T-cell (primary cell): ENCODE data around the gene HRH4. TPM values are rescaled to one million over a fixed set of nuclear protein-coding genes. Genes with fewer than 3 reads are reported as not detected.

ENCODE experiments used
- ATAC-seq, 4 experiments: fragments of 200-7000 bp in 3 of 4; fragments of 150-1000 bp in 1 of 4; cut with Tn5 transposase; replicated peaks in 1 of 4; 1 replicate in 3 of 4; 2 replicates in 1 of 4; pipeline ENCODE4 v1.10.0; 2021; ENCODE audit warnings: moderate library complexity in 3 of 4, mild to moderate bottlenecking in 2 of 4, moderate number of reproducible peaks in 1 of 4
- CTCF ChIA-PET, 2 donors: fragments of 300-600 bp; sonication (Branson Sonifier 250); formaldehyde crosslinking; loops; one replicate each; lab custom pipeline; 2022; ENCODE audit warnings: antibody characterized with exemption in 2 of 2; lab: Charles Lee
- POLR2A ChIA-PET, 2 donors: fragments of 300-600 bp; sonication (Branson Sonifier 250); formaldehyde crosslinking; loops; one replicate each; lab custom pipeline; 2022; ENCODE audit warnings: antibody characterized with exemption in 2 of 2; lab: Charles Lee
- DNase-seq, 35 experiments: peaks; one replicate each; pipeline versions ENCODE4 v3.0.0 to v3.0.0-alpha.2; 2013 to 2023
- H3K27ac ChIP-seq: one replicate; pipeline ENCODE4 v1.5.1; 2013; ENCODE audit warnings: low read length
- H3K27me3 ChIP-seq, 2 experiments: replicated peaks in 1 of 2; 1 replicate in 1 of 2; 2 replicates in 1 of 2; pipeline versions ENCODE4 v1.6.1 to v1.7.0; 2013; ENCODE audit warnings: low read length in 1 of 2, mixed read lengths in 1 of 2; ENCODE audit not compliant: control insufficient read depth in 2 of 2, insufficient read depth in 2 of 2; ENCODE audit errors: extremely low read depth in 1 of 2
- H3K36me3 ChIP-seq, 2 donors: 1 replicate in 1 of 2; 2 replicates in 1 of 2; pipeline versions ENCODE4 v1.6.1 to v1.7.0; 2013; ENCODE audit warnings: low read length in 1 of 2; ENCODE audit not compliant: control insufficient read depth in 2 of 2, insufficient read depth in 1 of 2; ENCODE audit errors: extremely low read depth in 1 of 2
- H3K4me1 ChIP-seq, 2 experiments: 1 replicate in 1 of 2; 2 replicates in 1 of 2; pipeline versions ENCODE4 v1.6.1 to v1.7.0; 2013; ENCODE audit warnings: low read length in 2 of 2, mixed read lengths in 1 of 2; ENCODE audit not compliant: insufficient read depth in 2 of 2, control insufficient read depth in 1 of 2; ENCODE audit errors: extremely low read depth in 1 of 2
- H3K4me3 ChIP-seq, 2 donors: 1 replicate in 1 of 2; 2 replicates in 1 of 2; pipeline versions ENCODE4 v1.5.1 to v1.7.0; 2013; ENCODE audit warnings: mild to moderate bottlenecking in 2 of 2, low read length in 1 of 2, moderate library complexity in 1 of 2; ENCODE audit not compliant: control insufficient read depth in 1 of 2; ENCODE audit errors: extremely low read depth in 1 of 2
- H3K9me3 ChIP-seq: 2 replicates; pipeline ENCODE4 v1.7.0; 2013
- H3K27ac Mint-ChIP-seq, 2 donors: one replicate each; pipeline ENCODE4 v1.8.0; 2020 to 2021; ENCODE audit warnings: mild to moderate bottlenecking in 2 of 2, mixed read lengths in 2 of 2
- H3K27me3 Mint-ChIP-seq, 2 donors: one replicate each; pipeline ENCODE4 v1.8.0; 2021 to 2022; ENCODE audit warnings: mixed read lengths in 2 of 2
- H3K36me3 Mint-ChIP-seq: one replicate; pipeline ENCODE4 v1.8.0; 2021; ENCODE audit warnings: mixed read lengths
- H3K4me1 Mint-ChIP-seq, 3 donors: one replicate each; pipeline ENCODE4 v1.8.0; 2020 to 2022; ENCODE audit warnings: mixed read lengths in 3 of 3, mild to moderate bottlenecking in 1 of 3
- H3K4me3 Mint-ChIP-seq, 3 donors: one replicate each; pipeline ENCODE4 v1.8.0; 2020 to 2022; ENCODE audit warnings: mild to moderate bottlenecking in 3 of 3, mixed read lengths in 3 of 3, moderate library complexity in 3 of 3
- H3K9me3 Mint-ChIP-seq, 3 donors: one replicate each; pipeline ENCODE4 v1.8.0; 2020 to 2022; ENCODE audit warnings: mixed read lengths in 3 of 3
- WGBS: methylation state at CpG from one replicate; pipeline ENCODE4 v1.1.5; 2013; ENCODE audit warnings: missing lambda C conversion rate; ENCODE audit not compliant: insufficient coverage; 5-methylcytosine and 5-hydroxymethylcytosine counted together
- total RNA-seq, 35 experiments: library from RNA in 6 of 35; stranded (reverse) in 6 of 35; fragments of 120-200 nt in 1 of 35; gene quantifications; one replicate each; pipeline versions ENCODE4 v1.2.1 to v1.2.4 and lab custom pipeline; 2013 to 2026

The HRH4 gene
- total RNA-seq, 5 donors from 2014 or later (not counting 1 experiment from before 2014, with no cell fraction given), result 0.43 to 2.7 (median 0.86) TPM

GRCh38 chr18:24494586-24494985, 34.1 kb downstream of the HRH4 start:
- WGBS, result no CpG with 5 or more reads among the region's 2 CpGs
- Histone ChIP-seq H3K27me3 (peaks cover 0 to 14% of the 10 kb centered on the region in 2 experiments), H3K27ac (no peak overlapping the region), H3K36me3 (no peaks in the 10 kb centered on the region), H3K4me1 (peaks cover 0 to 12% of the 10 kb centered on the region in 2 experiments), H3K4me3 (no peak overlapping the region), H3K9me3 (no peaks in the 10 kb centered on the region)
- Mint-ChIP-seq H3K27ac (no peak overlapping the region), H3K36me3 (no peaks in the 10 kb centered on the region), H3K9me3 (no peaks in the 10 kb centered on the region), H3K4me3 (no peak overlapping the region), H3K4me1 (peaks cover 5 to 13% (median 7%) of the 10 kb centered on the region in 3 donors), H3K27me3 (peaks cover 0 to 26% of the 10 kb centered on the region in 2 donors)
- peak in 1 of 35 experiments; percentile 14 for DNase-seq
- ChIA-PET POLR2A (no interaction called here), CTCF (no interaction called here)
- no peak for ATAC-seq

- POLR2A ChIA-PET, result interaction anchor here in 1 of 2 donors (0.5 kb wide), 1 partner anchor 166 kb away, joined by 3 read pairs; no protein-coding TSS in a partner anchor
- H3K36me3 Mint-ChIP-seq, result no peaks in the 10 kb centered on the region
- no peak overlapping the region for H3K4me3 ChIP-seq
These were observed 36.8 kb downstream of the HRH4 start for GRCh38 chr18:24497031-24497754.

GRCh38 chr18:24499814-24500213, 39.4 kb downstream of the HRH4 start:
- POLR2A ChIA-PET, result no interaction called here
- Histone ChIP-seq H3K4me3 (no peak overlapping the region), H3K27ac (no peak overlapping the region), H3K4me1 (no peaks in the 10 kb centered on the region), H3K36me3 (no peaks in the 10 kb centered on the region), H3K27me3 (peaks cover 0 to 6% of the 10 kb centered on the region in 2 experiments), H3K9me3 (no peaks in the 10 kb centered on the region)
- no peaks in the 10 kb centered on the region for H3K9me3 Mint-ChIP-seq
- peaks cover 0 to 18% of the 10 kb centered on the region in 2 donors for H3K27me3 Mint-ChIP-seq
- DNase-seq (no peak), ATAC-seq (no peak)
- H3K36me3 Mint-ChIP-seq, result no peaks in the 10 kb centered on the region
- CTCF ChIA-PET, result no interaction called here
- H3K27ac Mint-ChIP-seq, result no peak overlapping the region
- no peaks in the 10 kb centered on the region for H3K4me1 Mint-ChIP-seq
- WGBS, result 85% methylated on average over 5 of the region's 5 CpGs
- no peak overlapping the region for H3K4me3 Mint-ChIP-seq

More at GRCh38 chr18:24497031-24497754, 36.8 kb downstream of the HRH4 start:
- Mint-ChIP-seq H3K4me3 (no peak overlapping the region), H3K27me3 (peaks cover 0 to 26% of the 10 kb centered on the region in 2 donors), H3K4me1 (peaks cover 0 to 6% (median under 1%) of the 10 kb centered on the region in 3 donors), H3K27ac (no peak overlapping the region), H3K9me3 (no peaks in the 10 kb centered on the region)
- ATAC-seq (no peak), DNase-seq (no peak)
- H3K9me3 ChIP-seq, result no peaks in the 10 kb centered on the region
- WGBS, result 100% methylated on average over 1 of the region's 1 CpG
- H3K4me1 ChIP-seq, result peaks cover 0 to 6% of the 10 kb centered on the region in 2 experiments
- no peak overlapping the region for H3K27ac ChIP-seq
- H3K27me3 ChIP-seq, result peaks cover 0 to 11% of the 10 kb centered on the region in 2 experiments
- no peaks in the 10 kb centered on the region for H3K36me3 ChIP-seq
- CTCF ChIA-PET, result interaction anchor here (1.1 to 1.2 kb wide), 2 partner anchors 8 kb away, joined by 3 to 5 read pairs; no protein-coding TSS in a partner anchor

GRCh38 chr18:24500217-24500616, 39.8 kb downstream of the HRH4 start:
- Histone ChIP-seq H3K27me3 (peaks cover 0 to 6% of the 10 kb centered on the region in 2 experiments), H3K4me3 (no peak overlapping the region), H3K27ac (no peak overlapping the region), H3K9me3 (no peaks in the 10 kb centered on the region), H3K4me1 (no peaks in the 10 kb centered on the region), H3K36me3 (no peaks in the 10 kb centered on the region)
- DNase-seq (no peak), ATAC-seq (no peak)
- Mint-ChIP-seq H3K9me3 (no peaks in the 10 kb centered on the region), H3K27me3 (peaks cover 0 to 14% of the 10 kb centered on the region in 2 donors), H3K4me3 (no peak overlapping the region), H3K36me3 (no peaks in the 10 kb centered on the region), H3K4me1 (no peaks in the 10 kb centered on the region), H3K27ac (no peak overlapping the region)
- POLR2A ChIA-PET, result no interaction called here
- WGBS, result 43% methylated on average over 2 of the region's 2 CpGs
- CTCF ChIA-PET, result interaction anchor here in 1 of 2 donors (3.0 kb wide), 1 partner anchor 11 kb away, joined by 15 read pairs; no protein-coding TSS in a partner anchor

- Histone ChIP-seq H3K4me1 (no peaks in the 10 kb centered on the region), H3K36me3 (no peaks in the 10 kb centered on the region), H3K9me3 (no peaks in the 10 kb centered on the region), H3K4me3 (no peak overlapping the region), H3K27me3 (peaks cover 0 to 6% of the 10 kb centered on the region in 2 experiments), H3K27ac (no peak overlapping the region)
- H3K4me3 Mint-ChIP-seq, result no peak overlapping the region
- peaks cover 0 to 13% of the 10 kb centered on the region in 2 donors for H3K27me3 Mint-ChIP-seq
- ChIA-PET POLR2A (no interaction called here), CTCF (interaction anchor here in 1 of 2 donors (2.0 to 3.0 kb wide), 2 partner anchors 11 to 14 kb away, joined by 7 to 15 read pairs; no protein-coding TSS in a partner anchor)
- no peak overlapping the region for H3K27ac Mint-ChIP-seq
- ATAC-seq (no peak), DNase-seq (no peak)
- 94% methylated on average over 4 of the region's 6 CpGs for WGBS
- no peaks in the 10 kb centered on the region for H3K9me3 Mint-ChIP-seq
- no peaks in the 10 kb centered on the region for H3K36me3 Mint-ChIP-seq
- no peaks in the 10 kb centered on the region for H3K4me1 Mint-ChIP-seq
These were observed 40.3 kb downstream of the HRH4 start for GRCh38 chr18:24500766-24501165.

GRCh38 chr18:24502667-24503523, 42.5 kb downstream of the HRH4 start:
- no peak for ATAC-seq
- Mint-ChIP-seq H3K27ac (no peak overlapping the region), H3K4me3 (no peak overlapping the region), H3K36me3 (no peaks in the 10 kb centered on the region), H3K4me1 (no peaks in the 10 kb centered on the region), H3K27me3 (peaks cover 1 to 9% of the 10 kb centered on the region in 2 donors), H3K9me3 (no peaks in the 10 kb centered on the region)
- no peaks in the 10 kb centered on the region for H3K9me3 ChIP-seq
- ChIA-PET CTCF (interaction anchor here in 1 of 2 donors (2.0 to 3.0 kb wide), 2 partner anchors 11 to 14 kb away, joined by 7 to 15 read pairs; no protein-coding TSS in a partner anchor), POLR2A (no interaction called here)
- H3K27me3 ChIP-seq, result peaks cover 0 to 6% of the 10 kb centered on the region in 2 experiments
- no peaks in the 10 kb centered on the region for H3K36me3 ChIP-seq
- WGBS, result 88% methylated on average over 4 of the region's 7 CpGs
- no peaks in the 10 kb centered on the region for H3K4me1 ChIP-seq
- DNase-seq, result no peak
- H3K27ac ChIP-seq, result no peak overlapping the region
- no peak overlapping the region for H3K4me3 ChIP-seq
